Keratinocyte (primary cell): Measurements from ENCODE around the gene ALK. TPM values are rescaled to one million over a fixed set of nuclear protein-coding genes. Genes with fewer than 3 reads are reported as not detected.

ENCODE experiments used
- DNase-seq: peaks from one replicate; pipeline ENCODE4 v3.0.0-alpha.2; 2011; ENCODE audit warnings: low read depth, missing footprints, low spot score
- FAIRE-seq: peaks from 2 replicates; lab custom pipeline; 2011; peaks lifted over from hg19 to GRCh38; lab: Jason Lieb, UNC
- H2AFZ ChIP-seq: 2 replicates; pipeline ENCODE4 v1.6.0; 2012; ENCODE audit warnings: low read length, control low read depth, inconsistent platforms; ENCODE audit not compliant: control insufficient read depth
- H3K27ac ChIP-seq: 2 replicates; pipeline ENCODE4 v1.5.1; 2011; ENCODE audit warnings: low read length; ENCODE audit not compliant: control insufficient read depth, insufficient read depth
- H3K27me3 ChIP-seq: 3 replicates; pipeline ENCODE4 v1.6.0; 2011; ENCODE audit warnings: low read length; ENCODE audit not compliant: control insufficient read depth, insufficient read depth; ENCODE audit errors: extremely low read depth
- H3K36me3 ChIP-seq, 2 experiments: 2 replicates in 1 of 2; 3 replicates in 1 of 2; pipeline ENCODE4 v1.5.1; 2011; ENCODE audit warnings: low read length in 2 of 2, mild to moderate bottlenecking in 1 of 2; ENCODE audit not compliant: control insufficient read depth in 2 of 2, insufficient read depth in 2 of 2; ENCODE audit errors: extremely low read depth in 1 of 2
- H3K4me1 ChIP-seq: 3 replicates; pipeline ENCODE4 v1.5.1; 2011; ENCODE audit warnings: low read length; ENCODE audit not compliant: control insufficient read depth, insufficient read depth; ENCODE audit errors: extremely low read depth
- H3K4me2 ChIP-seq: 3 replicates; pipeline ENCODE4 v1.6.0; 2011; ENCODE audit warnings: low read depth, low read length; ENCODE audit not compliant: control insufficient read depth, insufficient read depth; ENCODE audit errors: extremely low read depth
- H3K4me3 ChIP-seq, 3 experiments: fragments of 200-600 bp in 1 of 3; sonication (generic) in 1 of 3; 2 replicates in 2 of 3; 3 replicates in 1 of 3; pipeline ENCODE4 v1.5.1; 2011 to 2016; ENCODE audit warnings: low read length in 3 of 3, mild to moderate bottlenecking in 3 of 3, control low read depth in 2 of 3, inconsistent platforms in 1 of 3, low read depth in 1 of 3, mixed read lengths in 1 of 3, mixed run types in 1 of 3, moderate library complexity in 1 of 3; ENCODE audit not compliant: control insufficient read depth in 2 of 3, insufficient read depth in 2 of 3; ENCODE audit errors: extremely low read depth in 1 of 3
- H3K79me2 ChIP-seq: 2 replicates; pipeline ENCODE4 v1.6.0; 2012; ENCODE audit warnings: low read length; ENCODE audit not compliant: control insufficient read depth, insufficient read depth
- H3K9ac ChIP-seq: 3 replicates; pipeline ENCODE4 v1.6.0; 2011; ENCODE audit warnings: low read length; ENCODE audit not compliant: control insufficient read depth, insufficient read depth; ENCODE audit errors: extremely low read depth
- H3K9me1 ChIP-seq: 3 replicates; pipeline ENCODE4 v1.6.0; 2011; ENCODE audit warnings: low read length; ENCODE audit not compliant: control insufficient read depth, insufficient read depth; ENCODE audit errors: extremely low read depth
- H3K9me3 ChIP-seq: 2 replicates; pipeline ENCODE4 v1.5.1; 2012; ENCODE audit warnings: low read depth, low read length; ENCODE audit not compliant: control insufficient read depth
- H4K20me1 ChIP-seq: 3 replicates; pipeline ENCODE4 v1.6.0; 2011; ENCODE audit warnings: low read length; ENCODE audit not compliant: control insufficient read depth, insufficient read depth; ENCODE audit errors: extremely low read depth
- EZH2 ChIP-seq: IDR thresholded peaks from one replicate; pipeline ENCODE4 v1.6.1; 2012; ENCODE audit warnings: inconsistent platforms, mild to moderate bottlenecking, low read length, moderate library complexity
- dilution Hi-C: fragments of 300-500 bp; cut with MboI; formaldehyde crosslinking; loops from one replicate; pipeline ENCODE4 v1.7.0; 2020; ENCODE audit warnings: low sequenced_read_pairs; ENCODE audit not compliant: extremely low pct_ligation_motif_present
- polyA plus RNA-seq, 5 experiments: library from polyadenylated mRNA; depleted of rRNA in 3 of 5; stranded (reverse) in 3 of 5; stranded (forward) in 1 of 5; unstranded in 1 of 5; fragments of >200 nt; gene quantifications; 1 replicate in 1 of 5; 2 replicates in 3 of 5; 3 replicates in 1 of 5; pipeline versions ENCODE4 v1.2.1 to v1.2.3, GENCODE V29; 2011 to 2012; ENCODE audit warnings: missing spikeins in 2 of 5, low read depth in 1 of 5, low replicate concordance in 1 of 5
- TF ChIP-seq, protein P1 (sequence below), 3 experiments: IDR thresholded peaks in 1 of 3; conservative IDR thresholded peaks in 1 of 3; optimal IDR thresholded peaks in 1 of 3; 2 replicates in 2 of 3; 3 replicates in 1 of 3; pipeline versions ENCODE3 to v1.5.1; 2011; ENCODE audit warnings: low read length in 3 of 3, mild to moderate bottlenecking in 3 of 3, moderate library complexity in 2 of 3, control low read depth in 1 of 3, inconsistent platforms in 1 of 3; ENCODE audit not compliant: insufficient read depth in 2 of 3; ENCODE audit errors: extremely low read depth in 1 of 3

Gene ALK
- polyA plus RNA-seq, 1 donor (not counting 4 experiments of a cell fraction or from before 2014, with no cell fraction given), result not detected

DNA sequence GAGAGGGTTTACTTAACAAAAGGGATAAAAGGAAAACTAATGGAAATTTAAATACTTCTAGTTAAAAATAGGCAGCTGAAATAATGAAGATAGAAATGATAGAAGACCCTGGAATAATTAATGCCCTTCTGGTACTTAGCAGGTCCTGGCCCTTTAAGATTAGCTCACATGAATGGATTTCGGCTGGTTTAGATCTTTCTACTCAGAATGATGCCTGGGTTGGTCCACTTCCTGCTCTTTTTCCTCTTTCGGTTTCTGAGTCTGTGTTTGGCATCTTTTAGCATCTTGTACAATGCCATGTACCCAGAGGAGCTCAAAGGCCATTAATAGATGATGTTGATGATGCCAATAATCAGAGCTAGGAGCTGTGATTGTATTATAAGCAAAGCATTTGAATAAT is 515.7 kb downstream of the ALK start:
- H4K20me1 ChIP-seq, result no peaks in the 10 kb centered on the region
- no peak for FAIRE-seq
- dilution Hi-C loops, result no loop called here

DNA sequence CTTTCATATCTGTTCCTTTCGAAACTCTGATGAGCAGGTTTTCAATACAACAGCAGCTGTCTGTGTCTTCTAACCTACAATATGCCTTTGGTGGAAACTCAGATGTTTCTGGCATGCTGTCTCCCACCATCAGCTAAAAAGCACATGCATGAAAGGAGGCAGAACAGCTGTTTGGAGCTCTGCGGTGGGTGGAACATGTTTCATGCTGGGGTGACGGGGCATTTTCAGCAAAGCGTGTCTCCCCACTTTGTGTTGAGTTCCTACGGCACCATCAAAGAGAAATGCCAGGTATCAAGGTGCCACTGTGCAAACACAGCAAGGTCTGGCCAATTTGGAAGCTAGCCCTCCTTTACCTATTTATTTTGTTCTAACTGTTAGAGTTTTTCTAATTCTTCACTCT is 516.1 kb downstream of the ALK start:
- Histone ChIP-seq H3K4me2 (no peak overlapping the region), H4K20me1 (no peaks in the 10 kb centered on the region), H3K36me3 (no peaks in the 10 kb centered on the region), H3K4me3 (no peak overlapping the region), H3K79me2 (no peaks in the 10 kb centered on the region), H3K9me3 (no peaks in the 10 kb centered on the region), H2AFZ (no peak overlapping the region), H3K4me1 (no peaks in the 10 kb centered on the region), H3K27me3 (peaks cover 5% of the 10 kb centered on the region), H3K9ac (no peak overlapping the region), H3K9me1 (no peaks in the 10 kb centered on the region), H3K27ac (no peak overlapping the region)
- no peak for TF ChIP-seq EZH2
- TF ChIP-seq, protein P1, sequence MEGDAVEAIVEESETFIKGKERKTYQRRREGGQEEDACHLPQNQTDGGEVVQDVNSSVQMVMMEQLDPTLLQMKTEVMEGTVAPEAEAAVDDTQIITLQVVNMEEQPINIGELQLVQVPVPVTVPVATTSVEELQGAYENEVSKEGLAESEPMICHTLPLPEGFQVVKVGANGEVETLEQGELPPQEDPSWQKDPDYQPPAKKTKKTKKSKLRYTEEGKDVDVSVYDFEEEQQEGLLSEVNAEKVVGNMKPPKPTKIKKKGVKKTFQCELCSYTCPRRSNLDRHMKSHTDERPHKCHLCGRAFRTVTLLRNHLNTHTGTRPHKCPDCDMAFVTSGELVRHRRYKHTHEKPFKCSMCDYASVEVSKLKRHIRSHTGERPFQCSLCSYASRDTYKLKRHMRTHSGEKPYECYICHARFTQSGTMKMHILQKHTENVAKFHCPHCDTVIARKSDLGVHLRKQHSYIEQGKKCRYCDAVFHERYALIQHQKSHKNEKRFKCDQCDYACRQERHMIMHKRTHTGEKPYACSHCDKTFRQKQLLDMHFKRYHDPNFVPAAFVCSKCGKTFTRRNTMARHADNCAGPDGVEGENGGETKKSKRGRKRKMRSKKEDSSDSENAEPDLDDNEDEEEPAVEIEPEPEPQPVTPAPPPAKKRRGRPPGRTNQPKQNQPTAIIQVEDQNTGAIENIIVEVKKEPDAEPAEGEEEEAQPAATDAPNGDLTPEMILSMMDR (optimal IDR thresholded peaks at IDR 0.05 in 1 of 3, IDR thresholded peaks at IDR 0.05 in 1 of 3, conservative IDR thresholded peaks at IDR 0.05 in 1 of 3; ENCODE audit: extremely low read depth in 1 of 3, insufficient read depth in 2 of 3, low read length in 3 of 3), result no peak
- dilution Hi-C loops, result no loop called here
- FAIRE-seq, result no peak
- no peak for DNase-seq

More for the DNA sequence above, 515.7 kb downstream of the ALK start:
- Histone ChIP-seq H3K9ac (no peak overlapping the region), H3K4me1 (no peaks in the 10 kb centered on the region), H3K27ac (no peak overlapping the region), H2AFZ (no peak overlapping the region), H3K27me3 (peaks cover 5% of the 10 kb centered on the region), H3K4me2 (no peak overlapping the region), H3K79me2 (no peaks in the 10 kb centered on the region), H3K9me3 (no peaks in the 10 kb centered on the region), H3K9me1 (no peaks in the 10 kb centered on the region), H3K4me3 (no peak overlapping the region), H3K36me3 (no peaks in the 10 kb centered on the region)
- DNase-seq, result no peak
- no peak for TF ChIP-seq EZH2
- TF ChIP-seq, protein P1 (optimal IDR thresholded peaks at IDR 0.05 in 1 of 3, IDR thresholded peaks at IDR 0.05 in 1 of 3, conservative IDR thresholded peaks at IDR 0.05 in 1 of 3; ENCODE audit: extremely low read depth in 1 of 3, insufficient read depth in 2 of 3, low read length in 3 of 3), result no peak
